Smooth muscle cell (in vitro differentiated cells): ENCODE results near the gene TBATA. TPM values are rescaled to one million over a fixed set of nuclear protein-coding genes. Genes with fewer than 3 reads are reported as not detected.

Experiments used
- DNase-seq: peaks from one replicate; lab custom pipeline; 2025; ENCODE audit not compliant: unreplicated experiment; lab: John Stamatoyannopoulos, UW
- H2AFZ ChIP-seq: fragments of 200-600 bp; sonication (generic); 2 replicates; pipeline ENCODE4 v1.6.0; 2016; ENCODE audit warnings: antibody characterized with exemption, low read depth, mild to moderate bottlenecking
- H3F3A ChIP-seq: fragments of 200-600 bp; sonication (generic); 2 replicates; pipeline ENCODE4 v1.6.0; 2017; ENCODE audit warnings: antibody characterized with exemption, low read depth
- H3K27ac ChIP-seq: fragments of 200-600 bp; sonication (generic); 2 replicates; pipeline ENCODE4 v1.5.1; 2016; ENCODE audit warnings: low read depth, mild to moderate bottlenecking
- H3K27me3 ChIP-seq: fragments of 200-600 bp; sonication (generic); 2 replicates; pipeline ENCODE4 v1.6.1; 2016; ENCODE audit warnings: low read depth, mild to moderate bottlenecking
- H3K36me3 ChIP-seq: fragments of 200-600 bp; sonication (generic); 2 replicates; pipeline ENCODE4 v1.5.1; 2016; ENCODE audit warnings: low read depth
- H3K4me1 ChIP-seq: fragments of 200-600 bp; sonication (generic); 2 replicates; pipeline ENCODE4 v1.5.1; 2016; ENCODE audit warnings: low read depth
- H3K4me2 ChIP-seq: fragments of 200-600 bp; sonication (generic); 2 replicates; pipeline ENCODE4 v1.6.0; 2016; ENCODE audit warnings: mild to moderate bottlenecking
- H3K4me3 ChIP-seq: fragments of 200-600 bp; sonication (generic); 2 replicates; pipeline ENCODE4 v1.5.1; 2016; ENCODE audit warnings: mild to moderate bottlenecking
- H3K79me2 ChIP-seq: fragments of 200-600 bp; sonication (generic); 2 replicates; pipeline ENCODE4 v1.6.0; 2016; ENCODE audit warnings: low read depth, mild to moderate bottlenecking
- H3K9ac ChIP-seq: fragments of 200-600 bp; sonication (generic); 2 replicates; pipeline ENCODE4 v1.6.0; 2016; ENCODE audit warnings: low read depth
- H3K9me3 ChIP-seq: fragments of 200-600 bp; sonication (generic); replicated peaks from 2 replicates; pipeline ENCODE4 v1.5.1; 2016; ENCODE audit warnings: low read depth
- H4K20me1 ChIP-seq: fragments of 200-600 bp; sonication (generic); 2 replicates; pipeline ENCODE4 v1.6.0; 2016; ENCODE audit warnings: low read depth
- CTCF ChIP-seq: fragments of 200-600 bp; sonication (generic); IDR thresholded peaks from 2 replicates; pipeline ENCODE4 v1.5.1; 2017; ENCODE audit warnings: borderline replicate concordance, mild to moderate bottlenecking, antibody characterized with exemption; ENCODE audit not compliant: insufficient read depth, poor library complexity, severe bottlenecking
- WGBS: methylation state at CpG from one replicate; pipeline ENCODE4 v1.1.7; 2016; ENCODE audit warnings: low lambda C conversion rate; 5-methylcytosine and 5-hydroxymethylcytosine counted together
- polyA plus RNA-seq: library from polyadenylated mRNA; unstranded; fragments of >200 nt; fragmentation: Nextera tagmentation; extraction: Ambion mirVana; gene quantifications from 2 replicates; pipeline ENCODE4 v1.2.1, GENCODE V29; 2016
- total RNA-seq: library from RNA; depleted of rRNA; stranded (reverse); fragments of >200 nt; gene quantifications from 2 replicates; pipeline ENCODE4 v1.2.3, GENCODE V29; 2014

Gene TBATA
- total and polyA plus RNA-seq, 2 experiments from 2014 or later: not detected

- Histone ChIP-seq H3K36me3 (no peaks in the 10 kb centered on the region), H3K4me1 (no peaks in the 10 kb centered on the region), H3K9ac (no peak overlapping the region), H3K79me2 (no peaks in the 10 kb centered on the region), H3F3A (no peaks in the 10 kb centered on the region), H3K27ac (no peak overlapping the region), H3K4me3 (no peak overlapping the region), H3K4me2 (no peak overlapping the region), H3K27me3 (no peaks in the 10 kb centered on the region), H2AFZ (no peak overlapping the region), H3K9me3 (no peaks in the 10 kb centered on the region), H4K20me1 (no peaks in the 10 kb centered on the region)
- no peak for TF ChIP-seq CTCF
- 87% methylated on average over 5 of the region's 5 CpGs for WGBS
- DNase-seq: no peak
These were observed 1.2 kb downstream of the TBATA start for GRCh38 chr10:70784016-70784415.

- 90% methylated on average over 11 of the region's 11 CpGs for WGBS
- no peak for DNase-seq
- H3K9me3 ChIP-seq: no peaks in the 10 kb centered on the region
- no peak overlapping the region for H3K27ac ChIP-seq
- H3K4me1 ChIP-seq: no peaks in the 10 kb centered on the region
- no peak for TF ChIP-seq CTCF
- H3K27me3 ChIP-seq: no peaks in the 10 kb centered on the region
- H2AFZ ChIP-seq: no peak overlapping the region
- H3F3A ChIP-seq: no peaks in the 10 kb centered on the region
- H3K36me3 ChIP-seq: no peaks in the 10 kb centered on the region
- H3K79me2 ChIP-seq: no peaks in the 10 kb centered on the region
- no peak overlapping the region for H3K4me3 ChIP-seq
- H4K20me1 ChIP-seq: no peaks in the 10 kb centered on the region
- no peak overlapping the region for H3K4me2 ChIP-seq
- no peak overlapping the region for H3K9ac ChIP-seq
These were observed 2.2 kb downstream of the TBATA start for GRCh38 chr10:70782746-70783680.

- H3K4me3 ChIP-seq: no peak overlapping the region
- no peaks in the 10 kb centered on the region for H3K9me3 ChIP-seq
- H2AFZ ChIP-seq: no peak overlapping the region
- no peak overlapping the region for H3K27ac ChIP-seq
- H3K4me1 ChIP-seq: no peaks in the 10 kb centered on the region
- WGBS: 87% methylated on average over 4 of the region's 4 CpGs
- no peaks in the 10 kb centered on the region for H3F3A ChIP-seq
- H4K20me1 ChIP-seq: no peaks in the 10 kb centered on the region
- H3K4me2 ChIP-seq: no peak overlapping the region
- no peaks in the 10 kb centered on the region for H3K27me3 ChIP-seq
- no peak overlapping the region for H3K9ac ChIP-seq
- no peak for TF ChIP-seq CTCF
- no peak for DNase-seq
- H3K79me2 ChIP-seq: no peaks in the 10 kb centered on the region
- no peaks in the 10 kb centered on the region for H3K36me3 ChIP-seq
These were observed 3.0 kb downstream of the TBATA start for GRCh38 chr10:70782086-70782745.
